ENCODE results near the gene NHERF2.

The NHERF2 gene

GRCh38 chr16:2058872-2059271 lies 32.2 kb downstream of the NHERF2 start:
- Histone ChIP-seq H4K91ac (ENCODE audit: low read length) (no peak overlapping the region), H3K27ac (ENCODE audit: low read length, poor library complexity, severe bottlenecking) (no peak overlapping the region), H3K9me3 (ENCODE audit: control insufficient read depth, low read length) (no peaks in the 10 kb centered on the region), H3K4ac (ENCODE audit: low read depth in 1 of 2, low read length in 2 of 2) (no peak overlapping the region), H3K23ac (ENCODE audit: low read length in 2 of 2) (no peak overlapping the region), H3K27me3 (ENCODE audit: control insufficient read depth in 1 of 2, insufficient read depth in 1 of 2, low read length in 2 of 2) (no peaks in the 10 kb centered on the region), H2BK12ac (ENCODE audit: low read length in 2 of 2) (no peak overlapping the region), H3K18ac (ENCODE audit: low read depth in 1 of 2, low read length in 2 of 2) (no peak overlapping the region), H2BK120ac (ENCODE audit: low read depth, low read length) (no peak overlapping the region), H2BK5ac (ENCODE audit: low read depth, low read length, poor library complexity, severe bottlenecking) (no peak overlapping the region), H2AFZ (ENCODE audit: low read depth, low read length) (no peak overlapping the region), H3K79me1 (replicated peaks; ENCODE audit: low read length, poor library complexity, severe bottlenecking) (peaks cover 21% of the 10 kb centered on the region), H3K4me1 (ENCODE audit: control insufficient read depth, insufficient read depth, low read depth, low read length) (peaks cover 36% of the 10 kb centered on the region), H2AK5ac (ENCODE audit: low read length, severe bottlenecking) (no peak overlapping the region), H3K9ac (ENCODE audit: low read length) (no peak overlapping the region), H3K14ac (ENCODE audit: low read length in 2 of 2) (no peak overlapping the region), H4K8ac (ENCODE audit: low read length) (no peak overlapping the region), H2BK15ac (ENCODE audit: low read depth, poor library complexity, severe bottlenecking) (no peak overlapping the region), H3K36me3 (ENCODE audit: control insufficient read depth in 1 of 2, insufficient read depth in 2 of 2, low read depth in 1 of 2, low read length in 2 of 2) (peaks cover 66 to 84% of the 10 kb centered on the region in 2 experiments), H3K4me3 (ENCODE audit: insufficient read depth in 1 of 2, low read depth in 1 of 2, low read length in 2 of 2) (no peak overlapping the region), H3K4me2 (ENCODE audit: low read length, poor library complexity, severe bottlenecking) (no peak overlapping the region)
- DNase-seq, result no peak
- WGBS, result 96% methylated on average over 10 of the region's 10 CpGs

- no peak overlapping the region for H2BK120ac ChIP-seq (ENCODE audit: low read depth, low read length)
- peaks cover 18% of the 10 kb centered on the region for H3K79me1 ChIP-seq (replicated peaks; ENCODE audit: low read length, poor library complexity, severe bottlenecking)
- no peak overlapping the region for H3K4ac ChIP-seq (ENCODE audit: low read depth in 1 of 2, low read length in 2 of 2)
- H4K91ac ChIP-seq (ENCODE audit: low read length), result no peak overlapping the region
- H2BK15ac ChIP-seq (ENCODE audit: low read depth, poor library complexity, severe bottlenecking), result no peak overlapping the region
- H2BK12ac ChIP-seq (ENCODE audit: low read length in 2 of 2), result no peak overlapping the region
- no peak overlapping the region for H2BK5ac ChIP-seq (ENCODE audit: low read depth, low read length, poor library complexity, severe bottlenecking)
- H2AK5ac ChIP-seq (ENCODE audit: low read length, severe bottlenecking), result no peak overlapping the region
- peaks cover 63 to 80% of the 10 kb centered on the region in 2 experiments for H3K36me3 ChIP-seq (ENCODE audit: control insufficient read depth in 1 of 2, insufficient read depth in 2 of 2, low read depth in 1 of 2, low read length in 2 of 2)
- H3K14ac ChIP-seq (ENCODE audit: low read length in 2 of 2), result no peak overlapping the region
- no peaks in the 10 kb centered on the region for H3K27me3 ChIP-seq (ENCODE audit: control insufficient read depth in 1 of 2, insufficient read depth in 1 of 2, low read length in 2 of 2)
- H3K4me1 ChIP-seq (ENCODE audit: control insufficient read depth, insufficient read depth, low read depth, low read length), result peaks cover 26% of the 10 kb centered on the region
- H4K8ac ChIP-seq (ENCODE audit: low read length), result no peak overlapping the region
- no peak overlapping the region for H3K4me3 ChIP-seq (ENCODE audit: insufficient read depth in 1 of 2, low read depth in 1 of 2, low read length in 2 of 2)
- WGBS, result 93% methylated on average over 17 of the region's 17 CpGs
- H3K9ac ChIP-seq (ENCODE audit: low read length), result no peak overlapping the region
- H3K9me3 ChIP-seq (ENCODE audit: control insufficient read depth, low read length), result no peaks in the 10 kb centered on the region
- no peak overlapping the region for H3K23ac ChIP-seq (ENCODE audit: low read length in 2 of 2)
- H3K27ac ChIP-seq (ENCODE audit: low read length, poor library complexity, severe bottlenecking), result no peak overlapping the region
- no peak for DNase-seq
- H2AFZ ChIP-seq (ENCODE audit: low read depth, low read length), result no peak overlapping the region
- H3K4me2 ChIP-seq (ENCODE audit: low read length, poor library complexity, severe bottlenecking), result no peak overlapping the region
- no peak overlapping the region for H3K18ac ChIP-seq (ENCODE audit: low read depth in 1 of 2, low read length in 2 of 2)
Measured at GRCh38 chr16:2060346-2060745, 33.6 kb downstream of the NHERF2 start.

GRCh38 chr16:2061023-2061422 lies 34.3 kb downstream of the NHERF2 start:
- no peak overlapping the region for H3K4ac ChIP-seq (ENCODE audit: low read depth in 1 of 2, low read length in 2 of 2)
- H3K4me2 ChIP-seq (ENCODE audit: low read length, poor library complexity, severe bottlenecking), result no peak overlapping the region
- no peak overlapping the region for H3K9ac ChIP-seq (ENCODE audit: low read length)
- no peaks in the 10 kb centered on the region for H3K27me3 ChIP-seq (ENCODE audit: control insufficient read depth in 1 of 2, insufficient read depth in 1 of 2, low read length in 2 of 2)
- H3K9me3 ChIP-seq (ENCODE audit: control insufficient read depth, low read length), result no peaks in the 10 kb centered on the region
- no peak overlapping the region for H4K91ac ChIP-seq (ENCODE audit: low read length)
- no peak overlapping the region for H2BK12ac ChIP-seq (ENCODE audit: low read length in 2 of 2)
- H2BK5ac ChIP-seq (ENCODE audit: low read depth, low read length, poor library complexity, severe bottlenecking), result no peak overlapping the region
- no peak overlapping the region for H3K27ac ChIP-seq (ENCODE audit: low read length, poor library complexity, severe bottlenecking)
- H2AFZ ChIP-seq (ENCODE audit: low read depth, low read length), result no peak overlapping the region
- H3K18ac ChIP-seq (ENCODE audit: low read depth in 1 of 2, low read length in 2 of 2), result no peak overlapping the region
- H2BK15ac ChIP-seq (ENCODE audit: low read depth, poor library complexity, severe bottlenecking), result no peak overlapping the region
- H3K14ac ChIP-seq (ENCODE audit: low read length in 2 of 2), result no peak overlapping the region
- no peak for DNase-seq
- no peak overlapping the region for H3K4me3 ChIP-seq (ENCODE audit: insufficient read depth in 1 of 2, low read depth in 1 of 2, low read length in 2 of 2)
- no peak overlapping the region for H2BK120ac ChIP-seq (ENCODE audit: low read depth, low read length)
- H3K4me1 ChIP-seq (ENCODE audit: control insufficient read depth, insufficient read depth, low read depth, low read length), result peaks cover 28% of the 10 kb centered on the region
- no peak overlapping the region for H2AK5ac ChIP-seq (ENCODE audit: low read length, severe bottlenecking)
- WGBS, result 96% methylated on average over 18 of the region's 18 CpGs
- no peak overlapping the region for H4K8ac ChIP-seq (ENCODE audit: low read length)
- peaks cover 69 to 85% of the 10 kb centered on the region in 2 experiments for H3K36me3 ChIP-seq (ENCODE audit: control insufficient read depth in 1 of 2, insufficient read depth in 2 of 2, low read depth in 1 of 2, low read length in 2 of 2)
- no peak overlapping the region for H3K23ac ChIP-seq (ENCODE audit: low read length in 2 of 2)
- peaks cover 19% of the 10 kb centered on the region for H3K79me1 ChIP-seq (replicated peaks; ENCODE audit: low read length, poor library complexity, severe bottlenecking)

- Histone ChIP-seq H2BK15ac (ENCODE audit: low read depth, poor library complexity, severe bottlenecking) (no peak overlapping the region), H3K27me3 (ENCODE audit: control insufficient read depth in 1 of 2, insufficient read depth in 1 of 2, low read length in 2 of 2) (no peaks in the 10 kb centered on the region), H3K79me1 (replicated peaks; ENCODE audit: low read length, poor library complexity, severe bottlenecking) (peaks cover 21% of the 10 kb centered on the region), H3K4me3 (ENCODE audit: insufficient read depth in 1 of 2, low read depth in 1 of 2, low read length in 2 of 2) (no peak overlapping the region), H3K23ac (ENCODE audit: low read length in 2 of 2) (no peak overlapping the region), H3K9me3 (ENCODE audit: control insufficient read depth, low read length) (no peaks in the 10 kb centered on the region), H3K36me3 (ENCODE audit: control insufficient read depth in 1 of 2, insufficient read depth in 2 of 2, low read depth in 1 of 2, low read length in 2 of 2) (peaks cover 71 to 85% of the 10 kb centered on the region in 2 experiments), H3K4ac (ENCODE audit: low read depth in 1 of 2, low read length in 2 of 2) (no peak overlapping the region), H4K8ac (ENCODE audit: low read length) (no peak overlapping the region), H3K4me2 (ENCODE audit: low read length, poor library complexity, severe bottlenecking) (no peak overlapping the region), H3K18ac (ENCODE audit: low read depth in 1 of 2, low read length in 2 of 2) (no peak overlapping the region), H3K9ac (ENCODE audit: low read length) (no peak overlapping the region), H2BK5ac (ENCODE audit: low read depth, low read length, poor library complexity, severe bottlenecking) (no peak overlapping the region), H2BK12ac (ENCODE audit: low read length in 2 of 2) (no peak overlapping the region), H3K14ac (ENCODE audit: low read length in 2 of 2) (no peak overlapping the region), H3K4me1 (ENCODE audit: control insufficient read depth, insufficient read depth, low read depth, low read length) (peaks cover 23% of the 10 kb centered on the region), H4K91ac (ENCODE audit: low read length) (no peak overlapping the region), H2AFZ (ENCODE audit: low read depth, low read length) (no peak overlapping the region), H2AK5ac (ENCODE audit: low read length, severe bottlenecking) (no peak overlapping the region), H2BK120ac (ENCODE audit: low read depth, low read length) (no peak overlapping the region), H3K27ac (ENCODE audit: low read length, poor library complexity, severe bottlenecking) (no peak overlapping the region)
- 95% methylated on average over 13 of the region's 13 CpGs for WGBS
- no peak for DNase-seq
Measured at GRCh38 chr16:2061526-2061925, 34.8 kb downstream of the NHERF2 start.
